ENCODE data around the gene EPM2A. TPM values are rescaled to one million over a fixed set of nuclear protein-coding genes. Genes with fewer than 3 reads are reported as not detected.

Gene EPM2A
- total RNA-seq, 1 experiment from 2014 or later = 11.8 TPM

DNA sequence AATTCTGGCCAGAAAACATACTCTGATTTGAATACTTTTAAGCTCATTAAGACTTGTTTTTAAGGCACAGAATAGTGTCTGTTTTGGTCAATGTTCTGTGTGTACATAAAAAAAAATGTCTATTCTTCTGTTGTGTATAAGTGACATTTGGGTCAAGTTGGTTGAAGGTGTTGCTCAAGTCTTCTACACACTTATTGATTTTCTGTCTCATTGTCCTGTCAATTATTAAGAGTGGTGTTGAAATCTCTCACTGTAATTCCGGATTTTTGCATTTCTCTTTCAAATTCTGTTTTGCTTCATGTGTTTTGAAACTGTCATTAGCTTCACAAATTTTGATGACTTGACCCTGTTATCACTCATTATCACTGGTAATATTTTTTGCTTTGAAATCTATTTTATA, 37.5 kb upstream of the EPM2A start:
- H3K27ac ChIP-seq (ENCODE audit: low read depth, low read length, poor library complexity, severe bottlenecking) = no peak overlapping the region
- POLR2A ChIA-PET (ENCODE audit: low non-redundant PET) = no interaction called here
- H3K4me3 ChIP-seq (ENCODE audit: low read depth, low read length, poor library complexity, severe bottlenecking) = no peak overlapping the region
- TF ChIP-seq EZH2 (IDR thresholded peaks at IDR 0.05; ENCODE audit: borderline replicate concordance, low read depth, low read length, poor library complexity, severe bottlenecking) = no peak
- no peak for TF ChIP-seq CTCF (conservative IDR thresholded peaks at IDR 0.05; ENCODE audit: low read depth, low read length)
- no peak for DNase-seq (ENCODE audit: low spot score)
- no peaks in the 10 kb centered on the region for H3K9me3 ChIP-seq (ENCODE audit: low read depth, low read length, poor library complexity, severe bottlenecking)
- H3K36me3 ChIP-seq (ENCODE audit: insufficient read depth, low read length, poor library complexity, severe bottlenecking) = no peaks in the 10 kb centered on the region
- no TSS peak for BruUV-seq (replicated peaks)
- H3K27me3 ChIP-seq (replicated peaks; ENCODE audit: insufficient read depth, low read depth, low read length, poor library complexity) = no peaks in the 10 kb centered on the region
- no peaks in the 10 kb centered on the region for H3K4me1 ChIP-seq (ENCODE audit: insufficient read depth, low read length, poor library complexity, severe bottlenecking)
- CTCF ChIA-PET = no interaction called here
- intact Hi-C loops (cut with micrococcal nuclease; ENCODE audit: unreplicated experiment) = no loop called here

DNA sequence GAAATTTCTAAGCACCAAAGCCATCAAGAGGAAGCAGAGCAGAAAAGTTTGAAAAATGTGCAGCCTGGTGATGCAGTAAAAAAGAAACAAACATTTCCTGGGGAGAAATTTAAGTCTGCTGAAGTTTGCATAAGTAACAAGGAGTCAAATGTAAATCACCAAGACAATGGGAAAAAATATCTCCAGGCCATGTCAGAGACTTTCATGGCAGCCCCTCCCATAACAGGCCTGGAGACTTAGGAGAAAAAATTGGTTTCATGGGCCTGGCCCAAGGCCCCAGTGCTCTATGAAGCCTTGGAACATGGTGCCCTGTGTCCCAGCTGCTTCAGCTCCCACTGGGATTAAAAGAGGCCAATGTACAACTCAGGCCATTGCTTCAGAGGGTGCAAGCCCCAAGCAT, 30.1 kb upstream of the EPM2A start:
- no peak for TF ChIP-seq CTCF (conservative IDR thresholded peaks at IDR 0.05; ENCODE audit: low read depth, low read length)
- TF ChIP-seq EZH2 (IDR thresholded peaks at IDR 0.05; ENCODE audit: borderline replicate concordance, low read depth, low read length, poor library complexity, severe bottlenecking) = no peak
- Histone ChIP-seq H3K4me1 (ENCODE audit: insufficient read depth, low read length, poor library complexity, severe bottlenecking) (no peaks in the 10 kb centered on the region), H3K27ac (ENCODE audit: low read depth, low read length, poor library complexity, severe bottlenecking) (no peak overlapping the region), H3K4me3 (ENCODE audit: low read depth, low read length, poor library complexity, severe bottlenecking) (no peak overlapping the region), H3K27me3 (replicated peaks; ENCODE audit: insufficient read depth, low read depth, low read length, poor library complexity) (no peaks in the 10 kb centered on the region), H3K36me3 (ENCODE audit: insufficient read depth, low read length, poor library complexity, severe bottlenecking) (no peaks in the 10 kb centered on the region), H3K9me3 (ENCODE audit: low read depth, low read length, poor library complexity, severe bottlenecking) (no peaks in the 10 kb centered on the region)
- CTCF ChIA-PET = no interaction called here
- DNase-seq (ENCODE audit: low spot score) = no peak
- POLR2A ChIA-PET (ENCODE audit: low non-redundant PET) = no interaction called here
- BruUV-seq (replicated peaks) = no TSS peak
- intact Hi-C loops (cut with micrococcal nuclease; ENCODE audit: unreplicated experiment) = no loop called here

DNA sequence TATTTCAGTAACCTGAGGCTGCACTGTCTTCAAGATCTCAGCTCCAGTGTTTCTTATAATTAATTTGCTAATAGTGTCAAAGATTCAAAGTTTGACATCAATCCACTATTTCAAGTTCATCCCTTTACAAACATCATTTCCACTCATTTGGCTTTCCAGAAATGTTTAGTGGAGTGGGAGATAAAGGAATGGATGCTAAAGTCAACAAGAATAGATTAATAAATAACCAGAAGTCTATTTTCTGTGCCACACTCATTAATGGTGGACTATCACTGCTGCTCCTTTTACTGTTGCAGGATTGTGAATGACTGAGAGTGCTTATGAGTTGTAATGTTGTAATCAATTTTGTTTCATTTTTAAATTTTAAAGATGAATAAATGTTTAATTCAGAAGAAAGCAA, 28.4 kb upstream of the EPM2A start:
- Histone ChIP-seq H3K9me3 (ENCODE audit: low read depth, low read length, poor library complexity, severe bottlenecking) (no peaks in the 10 kb centered on the region), H3K27me3 (replicated peaks; ENCODE audit: insufficient read depth, low read depth, low read length, poor library complexity) (no peaks in the 10 kb centered on the region), H3K4me3 (ENCODE audit: low read depth, low read length, poor library complexity, severe bottlenecking) (no peak overlapping the region), H3K36me3 (ENCODE audit: insufficient read depth, low read length, poor library complexity, severe bottlenecking) (no peaks in the 10 kb centered on the region), H3K27ac (ENCODE audit: low read depth, low read length, poor library complexity, severe bottlenecking) (no peak overlapping the region), H3K4me1 (ENCODE audit: insufficient read depth, low read length, poor library complexity, severe bottlenecking) (no peaks in the 10 kb centered on the region)
- intact Hi-C loops (cut with micrococcal nuclease; ENCODE audit: unreplicated experiment) = no loop called here
- TF ChIP-seq CTCF (conservative IDR thresholded peaks at IDR 0.05; ENCODE audit: low read depth, low read length) = no peak
- no peak for TF ChIP-seq EZH2 (IDR thresholded peaks at IDR 0.05; ENCODE audit: borderline replicate concordance, low read depth, low read length, poor library complexity, severe bottlenecking)
- no TSS peak for BruUV-seq (replicated peaks)
- CTCF ChIA-PET = no interaction called here
- POLR2A ChIA-PET (ENCODE audit: low non-redundant PET) = no interaction called here
- no peak for DNase-seq (ENCODE audit: low spot score)
